Sigmoid colon (tissue), 7 donors: Measurements from ENCODE around the gene STAT2. TPM values are rescaled to one million over a fixed set of nuclear protein-coding genes. Genes with fewer than 3 reads are reported as not detected.

Experiments
- DNase-seq: peaks from one replicate; pipeline ENCODE4 v3.0.0-alpha.2; 2019
- H3K27ac ChIP-seq, 4 donors: fragments of 200-600 bp; sonication (generic); one replicate each; pipeline ENCODE4 v1.5.1; 2016 to 2019; ENCODE audit warnings: mild to moderate bottlenecking in 1 of 4
- H3K27me3 ChIP-seq, 3 donors: fragments of 200-600 bp; sonication (generic); one replicate each; pipeline ENCODE4 v1.5.1; 2019; ENCODE audit warnings: mild to moderate bottlenecking in 1 of 3
- H3K36me3 ChIP-seq, 4 donors: fragments of 200-600 bp; sonication (generic); one replicate each; pipeline ENCODE4 v1.5.1; 2016 to 2019
- H3K4me1 ChIP-seq, 4 donors: fragments of 200-600 bp; sonication (generic); one replicate each; pipeline ENCODE4 v1.5.1; 2017 to 2019
- H3K4me3 ChIP-seq, 4 donors: fragments of 200-600 bp; sonication (generic); one replicate each; pipeline ENCODE4 v1.5.1; 2017 to 2019; ENCODE audit warnings: mild to moderate bottlenecking in 2 of 4, moderate library complexity in 1 of 4
- H3K9me3 ChIP-seq, 4 donors: fragments of 200-600 bp in 3 of 4; sonication (generic) in 3 of 4; one replicate each; pipeline versions ENCODE4 v1.5.1 to v1.6.1; 2013 to 2019
- EP300 ChIP-seq, 4 donors: sonication (generic); formaldehyde crosslinking; IDR thresholded peaks; one replicate each; pipeline ENCODE4 v1.6.1; 2017; ENCODE audit warnings: antibody characterized with exemption in 4 of 4
- POLR2A ChIP-seq, 2 donors: fragments of 450-650 bp; IDR thresholded peaks; one replicate each; pipeline ENCODE4 v1.6.1; 2016; ENCODE audit warnings: antibody characterized with exemption in 2 of 2, mild to moderate bottlenecking in 2 of 2, moderate library complexity in 2 of 2
- POLR2AphosphoS5 ChIP-seq, 4 donors: sonication (generic); formaldehyde crosslinking; IDR thresholded peaks; one replicate each; pipeline ENCODE4 v1.6.1; 2017; ENCODE audit warnings: antibody characterized with exemption in 4 of 4
- WGBS, 2 donors: extraction: QIAGEN DNeasy Blood & Tissue Kit; methylation state at CpG; one replicate each; pipeline ENCODE4 v1.1.7; 2013; 5-methylcytosine and 5-hydroxymethylcytosine counted together
- intact Hi-C: fragments of 100-400 bp; cut with DNase I; formaldehyde crosslinking; loops from one replicate; pipeline ENCODE4 v1.15.1; 2023
- polyA plus RNA-seq, 3 donors: library from polyadenylated mRNA; stranded (reverse); fragments of 200-250 nt; gene quantifications; one replicate each; pipeline ENCODE4 v1.2.3, GENCODE V29; 2013
- small RNA-seq, 3 donors: library from RNA; depleted of rRNA; stranded (forward); fragments of <200 nt; gene quantifications; one replicate each; pipeline ENCODE3, GENCODE V24; 2016
- total RNA-seq, 4 donors: library from RNA; depleted of rRNA; stranded (reverse); fragments of >200 nt; gene quantifications; one replicate each; pipeline ENCODE4 v1.1.0, GENCODE V29; 2016
- TF ChIP-seq, protein P1 (sequence below), 4 experiments: fragments of 450-650 bp in 3 of 4; fragments of 200-600 bp in 1 of 4; IDR thresholded peaks; one replicate each; pipeline ENCODE4 v1.5.1; 2016 to 2019; ENCODE audit warnings: antibody characterized with exemption in 4 of 4, mild to moderate bottlenecking in 3 of 4, moderate library complexity in 2 of 4
- donor health status: healthy with polysubstance abuse.
- donor health status: Bipolar disorder and iron deficiency.
- donor health status: healthy.

The STAT2 gene
- total and polyA plus RNA-seq, 7 donors = 15.0 to 160 (median 73.6) TPM

DNA sequence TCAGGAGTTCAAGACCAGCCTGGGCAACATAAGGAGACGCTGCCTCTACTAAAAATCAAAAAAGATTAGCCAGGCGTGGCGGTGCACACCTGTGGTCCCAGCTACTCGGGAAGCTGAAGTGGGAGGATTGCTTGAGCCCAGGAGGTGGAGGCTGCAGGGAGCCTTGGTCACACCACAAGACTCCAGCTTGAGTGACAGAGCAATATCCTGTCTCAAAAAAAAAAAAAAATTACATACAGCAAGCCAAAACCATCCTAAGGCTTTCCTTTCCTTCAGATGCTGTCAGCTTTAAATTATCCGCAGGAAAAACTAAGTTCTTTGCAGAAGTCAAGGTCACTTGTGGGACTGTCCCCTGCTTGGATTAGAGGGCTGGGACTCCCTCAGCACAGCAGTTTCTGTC, 61.1 kb downstream of the STAT2 start:
- DNase-seq = no peak
- Histone ChIP-seq H3K9me3 (no peaks in the 10 kb centered on the region), H3K27me3 (no peaks in the 10 kb centered on the region), H3K4me1 (peaks cover 0 to 75% (median 46%) of the 10 kb centered on the region in 4 donors), H3K36me3 (peaks cover 0 to 4% (median 1%) of the 10 kb centered on the region in 4 donors), H3K27ac (peak overlapping the region; percentile 91 to 98 (median 95)), H3K4me3 (peak overlapping the region in 3 of 4 donors; percentile 67 to 95 (median 88))
- no peak for TF ChIP-seq POLR2A (IDR thresholded peaks at IDR 0.05)
- TF ChIP-seq, protein P1, sequence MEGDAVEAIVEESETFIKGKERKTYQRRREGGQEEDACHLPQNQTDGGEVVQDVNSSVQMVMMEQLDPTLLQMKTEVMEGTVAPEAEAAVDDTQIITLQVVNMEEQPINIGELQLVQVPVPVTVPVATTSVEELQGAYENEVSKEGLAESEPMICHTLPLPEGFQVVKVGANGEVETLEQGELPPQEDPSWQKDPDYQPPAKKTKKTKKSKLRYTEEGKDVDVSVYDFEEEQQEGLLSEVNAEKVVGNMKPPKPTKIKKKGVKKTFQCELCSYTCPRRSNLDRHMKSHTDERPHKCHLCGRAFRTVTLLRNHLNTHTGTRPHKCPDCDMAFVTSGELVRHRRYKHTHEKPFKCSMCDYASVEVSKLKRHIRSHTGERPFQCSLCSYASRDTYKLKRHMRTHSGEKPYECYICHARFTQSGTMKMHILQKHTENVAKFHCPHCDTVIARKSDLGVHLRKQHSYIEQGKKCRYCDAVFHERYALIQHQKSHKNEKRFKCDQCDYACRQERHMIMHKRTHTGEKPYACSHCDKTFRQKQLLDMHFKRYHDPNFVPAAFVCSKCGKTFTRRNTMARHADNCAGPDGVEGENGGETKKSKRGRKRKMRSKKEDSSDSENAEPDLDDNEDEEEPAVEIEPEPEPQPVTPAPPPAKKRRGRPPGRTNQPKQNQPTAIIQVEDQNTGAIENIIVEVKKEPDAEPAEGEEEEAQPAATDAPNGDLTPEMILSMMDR (IDR thresholded peaks at IDR 0.05) = no peak
- TF ChIP-seq POLR2AphosphoS5 (IDR thresholded peaks at IDR 0.05) = no peak
- no peak for TF ChIP-seq EP300 (IDR thresholded peaks at IDR 0.05)
- intact Hi-C loops = no loop called here
- 52 to 70% methylated on average over 5 of the region's 5 CpGs for WGBS, 2 donors

DNA sequence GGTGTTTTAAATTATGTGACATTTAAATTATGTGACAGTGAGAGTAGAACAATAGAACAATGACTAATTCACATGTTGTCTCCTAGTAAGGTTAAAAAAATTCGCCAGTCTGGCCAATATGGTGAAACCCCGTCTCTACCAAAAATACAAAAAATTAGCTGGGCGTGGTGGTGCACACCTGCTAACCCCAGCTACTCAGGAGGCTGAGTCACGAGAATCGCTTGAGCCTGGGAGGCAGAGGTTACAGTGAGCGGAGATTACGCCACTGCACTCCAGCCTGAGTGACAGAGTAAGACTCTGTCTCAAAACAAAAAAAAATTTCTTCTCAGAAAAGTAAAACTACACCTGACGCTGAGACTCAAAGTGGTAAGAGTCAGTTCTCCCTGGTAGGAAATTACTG, 62.5 kb downstream of the STAT2 start:
- peaks cover 0 to 72% (median 46%) of the 10 kb centered on the region in 4 donors for H3K4me1 ChIP-seq
- intact Hi-C loops = no loop called here
- H3K9me3 ChIP-seq = no peaks in the 10 kb centered on the region
- peaks cover 0 to 4% (median 0%) of the 10 kb centered on the region in 4 donors for H3K36me3 ChIP-seq
- DNase-seq = no peak
- TF ChIP-seq POLR2AphosphoS5 (IDR thresholded peaks at IDR 0.05) (no peak), POLR2A (IDR thresholded peaks at IDR 0.05) (no peak), EP300 (IDR thresholded peaks at IDR 0.05) (no peak)
- TF ChIP-seq, protein P1 (IDR thresholded peaks at IDR 0.05) = no peak
- 85 to 94% methylated on average over 8 of the region's 8 CpGs for WGBS, 2 donors
- H3K4me3 ChIP-seq = no peak overlapping the region
- peak overlapping the region in 1 of 4 donors; percentile 9 for H3K27ac ChIP-seq
- no peaks in the 10 kb centered on the region for H3K27me3 ChIP-seq

DNA sequence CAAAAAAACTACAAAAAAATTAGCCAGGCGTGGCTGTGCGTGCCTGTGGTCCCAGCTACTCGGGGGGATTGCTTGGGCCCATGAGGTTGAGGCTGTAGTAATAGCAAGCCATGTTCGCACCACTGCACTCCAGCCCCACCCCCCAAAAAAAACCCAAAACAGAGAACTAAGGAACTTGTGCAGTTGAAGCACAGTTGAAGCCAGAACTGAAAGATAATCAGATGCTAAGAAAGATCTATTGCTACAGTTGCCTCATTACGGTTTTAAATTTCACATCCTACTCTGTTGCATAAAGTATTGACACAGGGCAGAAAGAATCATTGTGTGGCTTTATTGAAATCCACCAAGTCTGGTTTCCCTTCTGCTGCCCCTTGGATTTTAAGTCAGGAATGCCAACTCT, 63.6 kb downstream of the STAT2 start:
- H3K9me3 ChIP-seq = no peaks in the 10 kb centered on the region
- peaks cover 0 to 65% (median 42%) of the 10 kb centered on the region in 4 donors for H3K4me1 ChIP-seq
- H3K27ac ChIP-seq = no peak overlapping the region
- intact Hi-C loops = no loop called here
- DNase-seq = no peak
- H3K27me3 ChIP-seq = no peaks in the 10 kb centered on the region
- 63 to 82% methylated on average over 5 of the region's 5 CpGs for WGBS, 2 donors
- H3K4me3 ChIP-seq = no peak overlapping the region
- H3K36me3 ChIP-seq = peaks cover 0 to 7% (median 3%) of the 10 kb centered on the region in 4 donors
- TF ChIP-seq EP300 (IDR thresholded peaks at IDR 0.05) = no peak
- TF ChIP-seq, protein P1 (IDR thresholded peaks at IDR 0.05) = no peak
- no peak for TF ChIP-seq POLR2A (IDR thresholded peaks at IDR 0.05)
- TF ChIP-seq POLR2AphosphoS5 (IDR thresholded peaks at IDR 0.05) = no peak

DNA sequence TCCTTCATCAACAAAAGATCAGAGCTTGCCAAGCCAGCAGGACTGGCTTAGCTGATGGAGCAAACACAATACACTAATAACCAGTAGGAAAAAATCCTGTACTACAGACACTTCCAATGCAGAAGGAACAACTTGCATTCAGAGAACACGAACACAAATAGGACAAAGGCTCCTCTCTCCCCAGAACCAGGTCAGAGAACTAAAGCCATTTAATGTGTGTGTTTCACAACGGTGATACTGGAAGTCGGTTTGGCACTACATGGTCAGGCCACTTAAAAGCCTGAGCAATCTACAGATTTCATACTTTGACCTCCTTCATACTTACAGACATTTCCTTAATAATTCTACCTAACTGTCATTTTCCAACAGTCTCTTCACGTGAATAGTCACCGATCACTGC, 66.1 kb downstream of the STAT2 start:
- Histone ChIP-seq H3K36me3 (peaks cover 0 to 13% (median 6%) of the 10 kb centered on the region in 4 donors), H3K4me3 (no peak overlapping the region), H3K4me1 (peaks cover 0 to 50% (median 28%) of the 10 kb centered on the region in 4 donors), H3K27me3 (no peaks in the 10 kb centered on the region), H3K27ac (no peak overlapping the region), H3K9me3 (no peaks in the 10 kb centered on the region)
- 52 to 90% methylated on average over 5 of the region's 5 CpGs for WGBS, 2 donors
- TF ChIP-seq POLR2AphosphoS5 (IDR thresholded peaks at IDR 0.05) (no peak), EP300 (IDR thresholded peaks at IDR 0.05) (no peak), POLR2A (IDR thresholded peaks at IDR 0.05) (no peak)
- TF ChIP-seq, protein P1 (IDR thresholded peaks at IDR 0.05) = no peak
- intact Hi-C loops = no loop called here
- DNase-seq = no peak

Small RNA genes lying within 50 kb of the gene (small RNA-seq; reads per million reads assigned to genes)
- 0 reads per million in 3 donors for gene RNU7-40P

Other genes with a start within 250 kb of the STAT2 start
- gene RPL41, start 243.5 kb downstream of the STAT2 start, total RNA-seq = 1,000 to 10,000 TPM; 1,926 to 5,407 (median 3,655) TPM
- gene RPL41, start 243.5 kb downstream of the STAT2 start, polyA plus RNA-seq = 1,000 to 10,000 TPM; 6,021 to 9,845 (median 6,338) TPM
- gene ZC3H10, start 241.8 kb downstream of the STAT2 start, total RNA-seq = 1 to 10 TPM; 3.9 to 6.9 (median 4.8) TPM
- 1 to 10 TPM; 1.2 to 3.8 (median 1.4) TPM for gene ZC3H10, start 241.8 kb downstream of the STAT2 start, polyA plus RNA-seq
- 100 to 1,000 TPM in 1 of 4 donors, 10 to 100 TPM in 3; 67.6 to 102 (median 88.7) TPM for gene ESYT1, start 231.8 kb downstream of the STAT2 start, total RNA-seq
- 10 to 100 TPM in 2 of 3 donors, 1 to 10 TPM in 1; 9.0 to 73.9 (median 13.8) TPM for gene ESYT1, start 231.8 kb downstream of the STAT2 start, polyA plus RNA-seq
- 10 to 100 TPM; 37.7 to 90.6 (median 64.1) TPM for gene MYL6B, start 207.5 kb downstream of the STAT2 start, total RNA-seq
- 10 to 100 TPM; 26.4 to 63.7 (median 32.3) TPM for gene MYL6B, start 207.5 kb downstream of the STAT2 start, polyA plus RNA-seq
- gene MYL6, start 201.7 kb downstream of the STAT2 start, total RNA-seq = 1,000 to 10,000 TPM; 6,491 to 9,553 (median 8,571) TPM
- 1,000 to 10,000 TPM; 3,150 to 7,537 (median 5,524) TPM for gene MYL6, start 201.7 kb downstream of the STAT2 start, polyA plus RNA-seq
- gene SMARCC2, start 170.6 kb downstream of the STAT2 start, total RNA-seq = 100 to 1,000 TPM in 1 of 4 donors, 10 to 100 TPM in 3; 55.7 to 135 (median 70.7) TPM
- 10 to 100 TPM; 18.0 to 44.4 (median 18.3) TPM for gene SMARCC2, start 170.6 kb downstream of the STAT2 start, polyA plus RNA-seq
- gene RNF41, start 138.2 kb downstream of the STAT2 start, total RNA-seq = 100 to 1,000 TPM in 1 of 4 donors, 10 to 100 TPM in 3; 59.9 to 109 (median 78.0) TPM
- 10 to 100 TPM; 18.5 to 27.0 (median 25.2) TPM for gene RNF41, start 138.2 kb downstream of the STAT2 start, polyA plus RNA-seq
- gene NABP2, start 135.8 kb downstream of the STAT2 start, total RNA-seq = 10 to 100 TPM; 17.2 to 33.5 (median 31.6) TPM
- 10 to 100 TPM; 29.4 to 43.7 (median 32.6) TPM for gene NABP2, start 135.8 kb downstream of the STAT2 start, polyA plus RNA-seq
- gene SLC39A5, start 130.1 kb downstream of the STAT2 start, total RNA-seq = not detected
- gene SLC39A5, start 130.1 kb downstream of the STAT2 start, polyA plus RNA-seq = 10 to 100 TPM; 30.0 to 74.0 (median 31.2) TPM
- 10 to 100 TPM in 2 of 4 donors, 1 to 10 TPM in 2; 8.4 to 19.1 (median 10.5) TPM for gene ANKRD52, start 101.7 kb downstream of the STAT2 start, total RNA-seq
- 10 to 100 TPM in 1 of 3 donors, 1 to 10 TPM in 2; 4.2 to 20.1 (median 6.7) TPM for gene ANKRD52, start 101.7 kb downstream of the STAT2 start, polyA plus RNA-seq
- 10 to 100 TPM; 11.8 to 25.0 (median 19.9) TPM for gene COQ10A, start 93.2 kb downstream of the STAT2 start, total RNA-seq
- 1 to 10 TPM; 2.4 to 6.2 (median 3.0) TPM for gene COQ10A, start 93.2 kb downstream of the STAT2 start, polyA plus RNA-seq
- gene CS, start 59.8 kb downstream of the STAT2 start, total RNA-seq = 100 to 1,000 TPM in 2 of 4 donors, 10 to 100 TPM in 2; 75.9 to 130 (median 99.6) TPM
- gene CS, start 59.8 kb downstream of the STAT2 start, polyA plus RNA-seq = 100 to 1,000 TPM; 102 to 151 (median 139) TPM
- 10 to 100 TPM; 48.7 to 77.1 (median 67.9) TPM for gene CNPY2, start 44.1 kb downstream of the STAT2 start, total RNA-seq
- 100 to 1,000 TPM in 1 of 3 donors, 10 to 100 TPM in 2; 28.2 to 103 (median 39.6) TPM for gene CNPY2, start 44.1 kb downstream of the STAT2 start, polyA plus RNA-seq
- 10 to 100 TPM; 26.4 to 67.0 (median 36.8) TPM for gene PAN2, start 26.1 kb downstream of the STAT2 start, total RNA-seq
- gene PAN2, start 26.1 kb downstream of the STAT2 start, polyA plus RNA-seq = 10 to 100 TPM in 1 of 3 donors, 1 to 10 TPM in 2; 5.4 to 30.0 (median 5.5) TPM
- not detected for gene IL23A, start 21.2 kb downstream of the STAT2 start, total RNA-seq
- gene IL23A, start 21.2 kb downstream of the STAT2 start, polyA plus RNA-seq = 1 to 10 TPM in 1 of 3 donors, not detected in 2; 3.6 TPM
- not detected for gene APOF, start 2.8 kb upstream of the STAT2 start, total RNA-seq
- not detected for gene APOF, start 2.8 kb upstream of the STAT2 start, polyA plus RNA-seq
- 1 to 10 TPM; 2.0 to 5.2 (median 3.5) TPM for gene TIMELESS, start 89.3 kb upstream of the STAT2 start, total RNA-seq
- 10 to 100 TPM in 1 of 3 donors, 1 to 10 TPM in 2; 1.8 to 15.3 (median 3.2) TPM for gene TIMELESS, start 89.3 kb upstream of the STAT2 start, polyA plus RNA-seq
- not detected for gene MIP, start 94.5 kb upstream of the STAT2 start, total RNA-seq
- gene MIP, start 94.5 kb upstream of the STAT2 start, polyA plus RNA-seq = under 1 TPM in 1 of 3 donors, not detected in 2; 0.09 TPM
- gene SPRYD4, start 108.5 kb upstream of the STAT2 start, total RNA-seq = 1 to 10 TPM; 1.7 to 3.1 (median 2.3) TPM
- 1 to 10 TPM; 3.0 to 4.6 (median 3.2) TPM for gene SPRYD4, start 108.5 kb upstream of the STAT2 start, polyA plus RNA-seq
- 1 to 10 TPM in 2 of 4 donors, under 1 TPM in 2; 0.66 to 3.5 (median 2.0) TPM for gene GLS2, start 128.1 kb upstream of the STAT2 start, total RNA-seq
- gene GLS2, start 128.1 kb upstream of the STAT2 start, polyA plus RNA-seq = 1 to 10 TPM in 1 of 3 donors, not detected in 2; 1.2 TPM
- gene RBMS2, start 161.7 kb upstream of the STAT2 start, total RNA-seq = 10 to 100 TPM; 20.6 to 33.0 (median 23.1) TPM
- 10 to 100 TPM in 1 of 3 donors, 1 to 10 TPM in 2; 8.4 to 12.3 (median 9.8) TPM for gene RBMS2, start 161.7 kb upstream of the STAT2 start, polyA plus RNA-seq